A549 (cell line): ENCODE measurements around the gene LAMTOR4. TPM values are rescaled to one million over a fixed set of nuclear protein-coding genes. Genes with fewer than 3 reads are reported as not detected.

Experiments
- ATAC-seq, 2 experiments: fragments of 200-7000 bp in 1 of 2; fragments of >200 bp in 1 of 2; cut with Nextera tagmentation in 1 of 2; cut with Tn5 transposase in 1 of 2; 3 replicates each; pipeline versions ENCODE4 v1.8.0 to v1.9.1; 2018 to 2020; ENCODE audit warnings: mild to moderate bottlenecking in 1 of 2, moderate library complexity in 1 of 2
- CTCF ChIA-PET: fragments of 300-600 bp; sonication (Branson Sonifier 250); formaldehyde crosslinking; extraction: SDS; loops from one replicate; lab custom pipeline; 2021; ENCODE audit warnings: antibody characterized with exemption, inconsistent platforms; lab: Yijun Ruan, JAX
- POLR2A ChIA-PET: fragments of 350-600 bp; formaldehyde crosslinking; extraction: SDS; loops from one replicate; lab custom pipeline; 2021; ENCODE audit warnings: antibody characterized with exemption, inconsistent platforms; lab: Yijun Ruan, JAX
- DNase-seq, 2 experiments: peaks; one replicate each; pipeline versions ENCODE4 v3.0.0 to v3.0.0-alpha.2; 2011 to 2016; ENCODE audit warnings: low read depth in 1 of 2, low spot score in 1 of 2
- FAIRE-seq: peaks from 2 replicates; lab custom pipeline; 2011; peaks lifted over from hg19 to GRCh38; lab: Jason Lieb, UNC
- H3K27ac ChIP-seq, 2 experiments: fragments of >200 bp; sonication (Bioruptor Twin); formaldehyde crosslinking; 3 replicates each; pipeline ENCODE4 v1.5.1; 2016 to 2017
- H3K4me1 ChIP-seq: fragments of >200 bp; sonication (Bioruptor Twin); formaldehyde crosslinking; 3 replicates; pipeline ENCODE4 v1.6.1; 2016
- H3K4me2 ChIP-seq: fragments of >200 bp; sonication (Bioruptor Twin); formaldehyde crosslinking; 3 replicates; pipeline ENCODE4 v1.6.1; 2016
- H3K4me3 ChIP-seq: fragments of >200 bp; sonication (Bioruptor Twin); formaldehyde crosslinking; 3 replicates; pipeline ENCODE4 v1.5.1; 2016
- H3K9me3 ChIP-seq: fragments of >200 bp; sonication (Bioruptor Twin); formaldehyde crosslinking; 3 replicates; pipeline ENCODE4 v1.6.1; 2016
- BCL3 ChIP-seq: fragments of >200 bp; sonication (Bioruptor Twin); formaldehyde crosslinking; IDR thresholded peaks from 3 replicates; pipeline ENCODE4 v1.6.1; 2016
- BHLHE40 ChIP-seq: IDR thresholded peaks from 2 replicates; pipeline ENCODE4 v1.6.1; 2012; ENCODE audit warnings: low read depth, low read length, inconsistent platforms
- CTCF ChIP-seq: fragments of >200 bp; sonication (Bioruptor Twin); formaldehyde crosslinking; IDR thresholded peaks from 3 replicates; pipeline ENCODE4 v1.5.1; 2016
- EP300 ChIP-seq, 2 experiments: fragments of >200 bp; sonication (Bioruptor Twin); formaldehyde crosslinking; IDR thresholded peaks; 2 replicates in 1 of 2; 3 replicates in 1 of 2; pipeline ENCODE4 v1.6.1; 2016 to 2017
- FOXS1 ChIP-seq: fragments of 250-450 bp; sonication (Bioruptor Pico); IDR thresholded peaks from 2 replicates; pipeline ENCODE4 v1.5.0; 2020; ENCODE audit warnings: mild to moderate bottlenecking, moderate library complexity
- GATA3 ChIP-seq: IDR thresholded peaks from 2 replicates; pipeline ENCODE4 v1.6.1; 2012; ENCODE audit warnings: borderline replicate concordance
- JUN ChIP-seq, 2 experiments: fragments of >200 bp; sonication (Bioruptor Twin); formaldehyde crosslinking; IDR thresholded peaks; 2 replicates in 1 of 2; 3 replicates in 1 of 2; pipeline ENCODE4 v1.6.1; 2016 to 2017
- KDM1A ChIP-seq: fragments of 200-600 bp; sonication (generic); IDR thresholded peaks from 2 replicates; pipeline ENCODE4 v1.6.1; 2016; ENCODE audit warnings: low read depth, mild to moderate bottlenecking
- MAX ChIP-seq: IDR thresholded peaks from 2 replicates; pipeline ENCODE4 v1.6.1; 2012
- REST ChIP-seq: fragments of 200-600 bp; sonication (generic); IDR thresholded peaks from 2 replicates; pipeline ENCODE4 v1.6.1; 2016; ENCODE audit warnings: antibody characterized with exemption, mild to moderate bottlenecking, moderate library complexity
- TFCP2L1 ChIP-seq: fragments of 250-450 bp; sonication (Bioruptor Pico); IDR thresholded peaks from 2 replicates; pipeline ENCODE4 v1.5.0; 2021; ENCODE audit warnings: mild to moderate bottlenecking
- ZSCAN20 ChIP-seq: fragments of 250-450 bp; sonication (Bioruptor Pico); IDR thresholded peaks from 2 replicates; pipeline ENCODE4 v1.8.0; 2022; ENCODE audit warnings: mild to moderate bottlenecking, moderate library complexity
- WGBS: methylation state at CpG from one replicate; pipeline ENCODE4 v1.1.6; 2017; ENCODE audit errors: missing lambda C conversion rate; 5-methylcytosine and 5-hydroxymethylcytosine counted together
- polyA plus RNA-seq, 4 experiments: library from polyadenylated mRNA; depleted of rRNA in 3 of 4; stranded (reverse); fragments of >200 nt; fragmentation: RNase III in 1 of 4; extraction: RNeasy Plus Mini Kit Qiagen cat#74134 plus additional on column Dnase treatment in 1 of 4; gene quantifications; 2 replicates in 3 of 4; 3 replicates in 1 of 4; pipeline ENCODE4 v1.2.3, GENCODE V29; 2011 to 2017

Gene LAMTOR4
- polyA plus RNA-seq, 2 of the 4 experiments (the other 2 are of a cell fraction), result 123 to 177 TPM

- TF ChIP-seq REST (no peak), JUN (IDR thresholded peaks at IDR 0.05) (no peak), ZSCAN20 (CRISPR knock-in tag) (no peak)
Measured at GRCh38 chr7:100156331-100157068, 7.8 kb downstream of the LAMTOR4 start (continued).

- POLR2A ChIA-PET, result interaction anchor here (1.2 kb wide), 1 partner anchor 8 kb away, joined by 6 read pairs; the partner anchor contains the start of gene LAMTOR4
- no peaks in the 10 kb centered on the region for H3K9me3 ChIP-seq
- CTCF ChIA-PET, result interaction anchor here (0.6 to 23.1 kb wide), 5 partner anchors 23 to 251 kb away, joined by 3 to 245 read pairs (median 4); no protein-coding TSS in a partner anchor
- TF ChIP-seq BCL3, result no peak
- no peak for TF ChIP-seq KDM1A
- no peak for TF ChIP-seq GATA3
- no peak for TF ChIP-seq TFCP2L1 (CRISPR knock-in tag)
- no peak for TF ChIP-seq CTCF
- no peak for TF ChIP-seq EP300 (IDR thresholded peaks at IDR 0.05)
- TF ChIP-seq BHLHE40, result no peak
- DNase-seq (no peak), ATAC-seq (no peak), FAIRE-seq (no peak)
- peak overlapping the region in 1 of 2 experiments; percentile 96; a peak in 3 of 6 replicates for H3K27ac ChIP-seq
- WGBS, result 94% methylated on average over 4 of the region's 5 CpGs
- peak overlapping the region; percentile 100 for H3K4me2 ChIP-seq
- H3K4me1 ChIP-seq, result peaks cover 39% of the 10 kb centered on the region
- H3K4me3 ChIP-seq, result peak overlapping the region; percentile 90; the same call in 1 of the 3 replicates
Measured at GRCh38 chr7:100157069-100157333, 8.3 kb downstream of the LAMTOR4 start.

GRCh38 chr7:100157334-100158228, 8.9 kb downstream of the LAMTOR4 start:
- DNase-seq (peak in 1 of 2 experiments; percentile 60), FAIRE-seq (no peak), ATAC-seq (peak; percentile 31 to 60)
- TF ChIP-seq MAX (0 out of 2 replicates have a peak, but pooled peaks have one; percentile 12), FOXS1 (CRISPR knock-in tag) (no peak)
- CTCF ChIA-PET, result interaction anchor here (0.6 to 23.1 kb wide), 5 partner anchors 23 to 250 kb away, joined by 3 to 245 read pairs (median 4); no protein-coding TSS in a partner anchor
- H3K4me1 ChIP-seq, result peaks cover 39% of the 10 kb centered on the region
- 27% methylated on average over 16 of the region's 32 CpGs for WGBS
- POLR2A ChIA-PET, result interaction anchor here (0.6 to 1.2 kb wide), 2 partner anchors 9 to 22 kb away, joined by 3 to 6 read pairs; partner anchors contain the start of gene LAMTOR4
- peak overlapping the region; percentile 100 for H3K4me2 ChIP-seq
- H3K4me3 ChIP-seq, result peak overlapping the region; percentile 90
- peak overlapping the region; percentile 83 to 96 for H3K27ac ChIP-seq
- no peaks in the 10 kb centered on the region for H3K9me3 ChIP-seq
